Upper lobe of left lung (tissue), 6 donors: Measurements from ENCODE around the gene PCSK9. TPM values are rescaled to one million over a fixed set of nuclear protein-coding genes. Genes with fewer than 3 reads are reported as not detected.

ENCODE experiments used
- ATAC-seq, 2 donors: fragments of 200-7000 bp; cut with Tn5 transposase; one replicate each; pipeline ENCODE4 v1.9.1; 2022; ENCODE audit warnings: mild to moderate bottlenecking in 2 of 2, moderate library complexity in 2 of 2; ENCODE audit not compliant: low FRiP score in 2 of 2
- DNase-seq, 2 donors: peaks; one replicate each; pipeline ENCODE4 v3.0.0-alpha.2; 2019 to 2020
- H3K27ac ChIP-seq, 4 donors: fragments of 200-600 bp; sonication (generic); one replicate each; pipeline ENCODE4 v1.5.1; 2016 to 2019
- H3K27me3 ChIP-seq, 4 donors: fragments of 200-600 bp; sonication (generic); one replicate each; pipeline ENCODE4 v1.5.1; 2017 to 2019
- H3K36me3 ChIP-seq, 4 donors: fragments of 200-600 bp; sonication (generic); one replicate each; pipeline ENCODE4 v1.5.1; 2016 to 2019
- H3K4me1 ChIP-seq, 4 donors: fragments of 200-600 bp; sonication (generic); one replicate each; pipeline ENCODE4 v1.5.1; 2018 to 2019
- H3K4me3 ChIP-seq, 4 donors: fragments of 200-600 bp; sonication (generic); one replicate each; pipeline ENCODE4 v1.5.1; 2017 to 2019; ENCODE audit warnings: mild to moderate bottlenecking in 2 of 4, moderate library complexity in 1 of 4
- H3K9me3 ChIP-seq, 4 donors: fragments of 200-600 bp; sonication (generic); one replicate each; pipeline ENCODE4 v1.5.1; 2018 to 2019
- EP300 ChIP-seq, 4 donors: sonication (generic); formaldehyde crosslinking; IDR thresholded peaks; one replicate each; pipeline ENCODE4 v1.5.1; 2017; ENCODE audit warnings: antibody characterized with exemption in 4 of 4, control low read depth in 2 of 4
- POLR2A ChIP-seq, 4 donors: fragments of 450-650 bp; IDR thresholded peaks; one replicate each; pipeline ENCODE4 v1.5.1; 2016 to 2017; ENCODE audit warnings: antibody characterized with exemption in 4 of 4, mild to moderate bottlenecking in 2 of 4
- POLR2AphosphoS5 ChIP-seq, 2 donors: sonication (generic); formaldehyde crosslinking; IDR thresholded peaks; one replicate each; pipeline ENCODE4 v1.5.1; 2017; ENCODE audit warnings: antibody characterized with exemption in 2 of 2
- WGBS, 2 donors: methylation state at CpG; one replicate each; pipeline ENCODE4 v1.1.5; 2017 to 2018; 5-methylcytosine and 5-hydroxymethylcytosine counted together
- total RNA-seq, 6 donors: library from RNA; depleted of rRNA in 4 of 6; stranded (reverse); fragments of >200 nt in 4 of 6; gene quantifications; one replicate each; pipeline versions ENCODE4 v1.1.0 to v1.2.1, GENCODE V29; 2016 to 2021
- TF ChIP-seq, protein P1 (sequence below), 6 experiments: fragments of 450-650 bp in 4 of 6; fragments of 200-600 bp in 2 of 6; sonication (generic) in 2 of 6; IDR thresholded peaks; one replicate each; pipeline ENCODE4 v1.5.1; 2016 to 2019; ENCODE audit warnings: antibody characterized with exemption in 6 of 6
- donor health status: DM: no; HTN: no; CAD: no; lungs with moderate emphysema.
- donor health status: DM: no; HTN: yes; CAD: no; lungs with severe emphysema.

The PCSK9 gene
- total RNA-seq, 6 donors from 2014 or later, result 9.4 to 63.9 (median 31.5) TPM

DNA sequence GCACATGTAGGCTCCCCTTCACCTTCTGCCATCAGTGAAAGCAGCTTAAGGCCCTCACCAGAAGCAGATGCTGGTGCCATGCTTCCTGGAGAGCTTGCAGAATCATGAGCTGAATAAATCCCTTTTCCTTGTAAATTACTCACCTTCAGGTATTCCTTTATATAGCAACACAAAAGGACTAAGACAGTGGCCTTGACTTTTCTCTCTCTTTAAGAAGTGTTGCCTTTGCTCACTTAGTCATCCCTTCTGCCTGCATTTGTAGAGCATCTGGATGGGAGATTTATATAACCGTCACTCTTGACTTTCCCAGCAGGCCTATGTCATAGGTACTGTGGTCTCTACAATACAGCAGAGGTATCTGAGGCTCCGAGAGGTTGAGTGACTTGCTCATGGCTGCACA, 3.7 kb downstream of the PCSK9 start:
- TF ChIP-seq, protein P1, sequence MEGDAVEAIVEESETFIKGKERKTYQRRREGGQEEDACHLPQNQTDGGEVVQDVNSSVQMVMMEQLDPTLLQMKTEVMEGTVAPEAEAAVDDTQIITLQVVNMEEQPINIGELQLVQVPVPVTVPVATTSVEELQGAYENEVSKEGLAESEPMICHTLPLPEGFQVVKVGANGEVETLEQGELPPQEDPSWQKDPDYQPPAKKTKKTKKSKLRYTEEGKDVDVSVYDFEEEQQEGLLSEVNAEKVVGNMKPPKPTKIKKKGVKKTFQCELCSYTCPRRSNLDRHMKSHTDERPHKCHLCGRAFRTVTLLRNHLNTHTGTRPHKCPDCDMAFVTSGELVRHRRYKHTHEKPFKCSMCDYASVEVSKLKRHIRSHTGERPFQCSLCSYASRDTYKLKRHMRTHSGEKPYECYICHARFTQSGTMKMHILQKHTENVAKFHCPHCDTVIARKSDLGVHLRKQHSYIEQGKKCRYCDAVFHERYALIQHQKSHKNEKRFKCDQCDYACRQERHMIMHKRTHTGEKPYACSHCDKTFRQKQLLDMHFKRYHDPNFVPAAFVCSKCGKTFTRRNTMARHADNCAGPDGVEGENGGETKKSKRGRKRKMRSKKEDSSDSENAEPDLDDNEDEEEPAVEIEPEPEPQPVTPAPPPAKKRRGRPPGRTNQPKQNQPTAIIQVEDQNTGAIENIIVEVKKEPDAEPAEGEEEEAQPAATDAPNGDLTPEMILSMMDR (IDR thresholded peaks at IDR 0.05), result no peak
- TF ChIP-seq POLR2AphosphoS5 (IDR thresholded peaks at IDR 0.05), result no peak
- no peak for TF ChIP-seq POLR2A (IDR thresholded peaks at IDR 0.05)
- no peak for TF ChIP-seq EP300 (IDR thresholded peaks at IDR 0.05)
- DNase-seq, result no peak
- Histone ChIP-seq H3K4me1 (peaks cover 0 to 22% (median 8%) of the 10 kb centered on the region in 4 donors), H3K4me3 (no peak overlapping the region), H3K36me3 (no peaks in the 10 kb centered on the region), H3K27ac (no peak overlapping the region), H3K27me3 (peaks cover 0 to 8% (median 0%) of the 10 kb centered on the region in 4 donors), H3K9me3 (no peaks in the 10 kb centered on the region)
- WGBS, 2 donors, result 79 to 91% methylated on average over 2 of the region's 2 CpGs
- no peak for ATAC-seq

DNA sequence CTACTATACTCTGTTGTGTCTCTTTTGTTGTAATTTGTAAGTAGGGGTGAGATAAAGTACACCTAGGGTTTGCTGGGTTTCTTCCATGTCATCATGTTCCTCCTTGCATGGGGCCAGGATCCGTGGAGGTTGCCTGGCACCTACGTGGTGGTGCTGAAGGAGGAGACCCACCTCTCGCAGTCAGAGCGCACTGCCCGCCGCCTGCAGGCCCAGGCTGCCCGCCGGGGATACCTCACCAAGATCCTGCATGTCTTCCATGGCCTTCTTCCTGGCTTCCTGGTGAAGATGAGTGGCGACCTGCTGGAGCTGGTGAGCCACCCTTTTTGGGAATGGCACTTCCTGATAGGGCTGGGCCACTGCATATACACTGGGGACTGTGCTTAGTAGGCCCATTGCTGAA, 4.4 kb downstream of the PCSK9 start:
- no peak overlapping the region for H3K27ac ChIP-seq
- 95 to 96% methylated on average over 7 to 9 of the region's 9 CpGs for WGBS, 2 donors
- peaks cover 0 to 20% (median 8%) of the 10 kb centered on the region in 4 donors for H3K4me1 ChIP-seq
- DNase-seq (peak in 1 of 2 donors; percentile 51), ATAC-seq (no peak)
- peaks cover 0 to 8% (median 0%) of the 10 kb centered on the region in 4 donors for H3K27me3 ChIP-seq
- peaks cover 0 to 5% (median 0%) of the 10 kb centered on the region in 4 donors for H3K36me3 ChIP-seq
- H3K4me3 ChIP-seq, result no peak overlapping the region
- TF ChIP-seq, protein P1 (IDR thresholded peaks at IDR 0.05), result no peak
- no peak for TF ChIP-seq EP300 (IDR thresholded peaks at IDR 0.05)
- TF ChIP-seq POLR2A (IDR thresholded peaks at IDR 0.05), result no peak
- no peak for TF ChIP-seq POLR2AphosphoS5 (IDR thresholded peaks at IDR 0.05)
- no peaks in the 10 kb centered on the region for H3K9me3 ChIP-seq

DNA sequence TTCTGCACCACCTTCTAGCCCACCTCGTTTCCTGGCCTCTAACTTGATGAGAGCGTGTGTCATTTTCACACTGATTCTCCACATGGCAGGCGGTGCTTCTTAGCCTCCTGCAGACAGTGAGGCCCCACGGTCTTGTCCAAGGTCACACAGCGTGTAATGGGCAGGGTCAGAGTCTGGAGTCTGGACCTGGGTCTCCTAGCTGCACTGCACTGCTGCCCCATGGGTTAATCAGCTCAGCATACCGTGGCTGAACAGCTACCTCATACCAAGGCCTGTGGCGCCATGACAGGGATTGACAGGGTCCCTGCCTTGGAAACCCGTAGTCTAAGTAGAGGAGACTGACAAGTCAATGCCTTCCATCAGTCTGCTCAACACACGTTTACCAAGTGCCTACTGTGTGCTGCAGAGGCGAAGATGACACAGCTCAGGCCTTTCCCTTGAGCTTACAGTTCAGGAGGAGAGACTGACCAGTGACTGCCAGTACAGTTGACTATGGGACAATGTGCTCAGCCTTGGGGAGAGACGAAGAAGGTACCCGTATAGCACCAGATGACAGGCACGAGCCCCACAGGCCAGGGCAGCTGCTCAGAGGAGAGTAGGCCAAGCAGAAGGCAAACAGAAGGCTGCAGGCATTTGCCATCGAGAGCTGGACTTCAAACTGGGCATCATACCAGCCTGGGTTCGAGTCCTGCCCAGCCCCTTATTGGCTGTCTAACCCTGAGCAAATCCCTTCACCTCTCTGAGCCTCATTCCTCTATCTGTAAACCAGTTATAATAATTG, 5.5 kb downstream of the PCSK9 start:
- H3K27me3 ChIP-seq, result peaks cover 0 to 8% (median 0%) of the 10 kb centered on the region in 4 donors
- H3K27ac ChIP-seq, result no peak overlapping the region
- no peaks in the 10 kb centered on the region for H3K9me3 ChIP-seq
- WGBS, 2 donors, result 88 to 89% methylated on average over 11 to 15 of the region's 15 CpGs
- no peak for ATAC-seq
- TF ChIP-seq POLR2AphosphoS5 (IDR thresholded peaks at IDR 0.05), result no peak
- TF ChIP-seq POLR2A (IDR thresholded peaks at IDR 0.05), result no peak
- no peak for TF ChIP-seq EP300 (IDR thresholded peaks at IDR 0.05)
- TF ChIP-seq, protein P1 (IDR thresholded peaks at IDR 0.05), result no peak
- no peak for DNase-seq
- H3K4me1 ChIP-seq, result peaks cover 0 to 10% (median under 1%) of the 10 kb centered on the region in 4 donors
- peaks cover 0 to 5% (median 2%) of the 10 kb centered on the region in 4 donors for H3K36me3 ChIP-seq
- H3K4me3 ChIP-seq, result no peak overlapping the region

DNA sequence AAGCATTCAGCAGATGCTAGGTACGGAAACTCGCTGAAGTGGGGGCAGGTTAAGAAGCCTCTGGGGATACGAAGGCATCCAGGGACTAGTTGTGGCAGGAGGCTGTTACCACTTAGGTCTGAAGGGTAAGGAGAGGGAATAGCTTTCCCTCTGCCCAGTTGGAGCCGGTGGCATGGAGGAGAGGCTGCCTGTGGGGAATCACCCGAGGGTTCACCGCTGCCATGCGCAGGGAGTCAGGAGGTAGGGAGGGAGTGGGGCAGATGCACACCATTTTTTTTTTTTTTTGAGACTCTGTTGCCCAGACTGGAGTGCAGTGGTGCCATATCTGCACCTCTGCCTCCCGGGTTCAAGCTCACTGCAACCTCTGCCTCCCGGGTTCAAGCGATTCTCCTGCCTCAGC, 6.1 kb downstream of the PCSK9 start:
- H3K27me3 ChIP-seq, result peaks cover 0 to 3% (median 0%) of the 10 kb centered on the region in 4 donors

More for the DNA sequence above, 6.1 kb downstream of the PCSK9 start:
- Histone ChIP-seq H3K4me3 (no peak overlapping the region), H3K4me1 (peaks cover 0 to 3% (median 0%) of the 10 kb centered on the region in 4 donors), H3K27ac (no peak overlapping the region), H3K9me3 (no peaks in the 10 kb centered on the region), H3K36me3 (peaks cover 0 to 5% (median 2%) of the 10 kb centered on the region in 4 donors)
- 95 to 96% methylated on average over 10 of the region's 10 CpGs for WGBS, 2 donors
- no peak for DNase-seq
- ATAC-seq, result no peak
- TF ChIP-seq POLR2AphosphoS5 (IDR thresholded peaks at IDR 0.05) (no peak), EP300 (IDR thresholded peaks at IDR 0.05) (no peak), POLR2A (IDR thresholded peaks at IDR 0.05) (no peak)
- TF ChIP-seq, protein P1 (IDR thresholded peaks at IDR 0.05), result no peak
